OCI-M2 (cell line): ENCODE data around the gene KLHL17.
"Not testable (repeated sequence)": the region's sequence is repeated elsewhere in the genome, so short reads cannot be mapped to it uniquely, and the experiment has no call there.

Experiments used
- DNase-seq: peaks from one replicate; lab custom pipeline; 2025; ENCODE audit not compliant: unreplicated experiment; lab: John Stamatoyannopoulos, UW

Gene KLHL17

GRCh38 chr1:980137-980571 is 19.8 kb downstream of the KLHL17 start:
- no peak for DNase-seq

- DNase-seq, result no peak
Measured at GRCh38 chr1:980602-981395, 20.4 kb downstream of the KLHL17 start.

- no peak for DNase-seq
Measured at GRCh38 chr1:981491-981954, 21.1 kb downstream of the KLHL17 start.

GRCh38 chr1:981955-982558 is 21.7 kb downstream of the KLHL17 start, which contains the start of gene PERM1:
TSS of gene PERM1 (minus strand) at chr1:982093. CDS start at chr1:981029, 1,064 bp downstream.
- no peak for DNase-seq

- no peak for DNase-seq
Measured at GRCh38 chr1:982765-983436, 22.5 kb downstream of the KLHL17 start.

GRCh38 chr1:983798-984475 is 23.6 kb downstream of the KLHL17 start:
- DNase-seq, result no peak

- no peak for DNase-seq
Measured at GRCh38 chr1:984476-984814, 24.1 kb downstream of the KLHL17 start.

GRCh38 chr1:985126-985525 is 24.7 kb downstream of the KLHL17 start:
- no peak for DNase-seq

- not testable (repeated sequence) for DNase-seq
Measured at GRCh38 chr1:988061-988460, 27.7 kb downstream of the KLHL17 start.

- DNase-seq, result not testable (repeated sequence)
Measured at GRCh38 chr1:991275-991674, 30.9 kb downstream of the KLHL17 start.

GRCh38 chr1:991895-992294 is 31.5 kb downstream of the KLHL17 start:
- no peak for DNase-seq

- DNase-seq, result no peak
Measured at GRCh38 chr1:992362-992761, 32.0 kb downstream of the KLHL17 start.

- DNase-seq, result no peak
Measured at GRCh38 chr1:993379-993995, 33.1 kb downstream of the KLHL17 start.

GRCh38 chr1:994546-994945 is 34.2 kb downstream of the KLHL17 start:
- DNase-seq, result not testable (repeated sequence)

- no peak for DNase-seq
Measured at GRCh38 chr1:995665-996633, 35.6 kb downstream of the KLHL17 start.

GRCh38 chr1:996851-997712 is 36.7 kb downstream of the KLHL17 start:
- no peak for DNase-seq

GRCh38 chr1:997713-997992 is 37.3 kb downstream of the KLHL17 start:
- no peak for DNase-seq

GRCh38 chr1:997993-998744 is 37.8 kb downstream of the KLHL17 start:
- DNase-seq, result no peak

- no peak for DNase-seq
Measured at GRCh38 chr1:998745-998994, 38.3 kb downstream of the KLHL17 start.
